A375 (cell line): ENCODE results near the gene PAQR5. TPM values are rescaled to one million over a fixed set of nuclear protein-coding genes. Genes with fewer than 3 reads are reported as not detected.

Experiments
- total RNA-seq: library from RNA; depleted of rRNA; stranded (reverse); fragments of >200 nt; shearing (Covaris generic); gene quantifications from 2 replicates; pipeline ENCODE4 v1.2.3, GENCODE V29; 2014; rRNA removed

Gene PAQR5, protein sequence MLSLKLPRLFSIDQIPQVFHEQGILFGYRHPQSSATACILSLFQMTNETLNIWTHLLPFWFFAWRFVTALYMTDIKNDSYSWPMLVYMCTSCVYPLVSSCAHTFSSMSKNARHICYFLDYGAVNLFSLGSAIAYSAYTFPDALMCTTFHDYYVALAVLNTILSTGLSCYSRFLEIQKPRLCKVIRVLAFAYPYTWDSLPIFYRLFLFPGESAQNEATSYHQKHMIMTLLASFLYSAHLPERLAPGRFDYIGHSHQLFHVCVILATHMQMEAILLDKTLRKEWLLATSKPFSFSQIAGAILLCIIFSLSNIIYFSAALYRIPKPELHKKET
- total RNA-seq, result 0.69 and 2.2 TPM in 2 replicates

GRCh38 chr15:69298697-69299441, at the start of gene PAQR5:
TSS of gene PAQR5 (plus strand) at chr15:69298912. CDS start at chr15:69360081, 61,169 bp downstream.

DNA sequence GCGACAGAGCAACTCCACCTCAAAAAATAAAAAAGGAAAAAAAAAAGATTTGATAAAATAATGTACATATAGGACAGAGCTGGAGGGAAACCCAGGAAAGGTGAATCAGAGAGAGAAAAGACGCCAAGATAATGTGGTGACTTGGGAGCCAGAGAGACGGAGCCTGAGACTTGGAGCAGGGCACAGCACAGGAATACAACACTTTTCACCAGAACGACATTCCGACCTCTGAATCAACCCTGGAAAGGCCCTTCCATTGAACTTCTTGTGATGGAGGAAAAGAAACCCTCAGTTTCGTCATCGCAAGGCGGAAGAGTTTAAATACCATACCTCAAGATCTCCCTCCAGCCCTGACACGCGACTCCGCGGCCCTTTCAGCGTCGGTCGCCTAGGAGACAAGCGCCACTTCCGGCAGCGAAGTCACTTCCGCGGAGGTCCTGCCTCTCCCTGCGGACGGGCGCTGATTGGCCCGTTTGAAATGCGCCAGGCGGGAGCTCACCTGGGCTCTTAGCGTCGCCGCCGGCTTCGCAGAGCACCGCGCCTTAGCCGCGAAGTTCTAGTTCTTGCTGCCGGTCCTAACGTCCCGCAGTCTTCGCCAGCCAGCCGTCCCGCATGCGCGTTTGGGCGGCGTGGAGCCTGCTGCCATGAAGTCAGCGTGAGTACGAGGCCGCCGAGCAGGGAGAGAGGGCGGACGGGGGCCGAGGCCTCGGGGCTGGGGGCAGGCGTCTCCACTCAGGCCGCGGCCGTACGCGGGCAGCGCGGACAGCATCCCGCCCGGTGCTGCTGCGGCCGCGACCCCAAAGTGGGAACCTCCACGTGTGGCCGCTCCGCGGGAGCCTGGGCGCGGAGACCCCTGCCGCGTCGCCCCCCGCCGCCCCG, 115.3 kb downstream of the PAQR5 start, which contains the start of gene KIF23:
TSS of gene KIF23 (plus strand) at position 528 of the 879 bp plus-strand sequence. CDS start at position 645, 117 bp downstream.

GRCh38 chr15:69452692-69453521, 154.2 kb downstream of the PAQR5 start, which contains the start of gene RPLP1:
TSS of gene RPLP1 (plus strand) at chr15:69452818. CDS start at chr15:69452949, 131 bp downstream.

Other genes starting within 250 kb of the PAQR5 start
- 14.6 and 17.2 TPM in 2 replicates for gene GLCE, start 138.3 kb upstream of the PAQR5 start, total RNA-seq
- 76.6 and 91.5 TPM in 2 replicates for gene KIF23, start 115.4 kb downstream of the PAQR5 start, total RNA-seq
- 295 and 382 TPM in 2 replicates for gene RPLP1, start 153.9 kb downstream of the PAQR5 start, total RNA-seq